HL-60 (cell line): Measurements from ENCODE around the gene TMEM253.

ENCODE experiments used
- DNase-seq, 2 experiments: peaks; one replicate each; pipeline ENCODE4 v3.0.0-alpha.2; 2010 to 2020; ENCODE audit warnings: low read depth in 1 of 2, low spot score in 1 of 2
- H3K27ac ChIP-seq: fragments of 250-450 bp; sonication (Bioruptor Pico); replicated peaks from 2 replicates; pipeline ENCODE4 v1.5.1; 2020; ENCODE audit warnings: mild to moderate bottlenecking, moderate library complexity
- H3K27me3 ChIP-seq: fragments of 250-450 bp; sonication (Bioruptor Pico); 2 replicates; pipeline ENCODE4 v1.5.1; 2021; ENCODE audit warnings: mild to moderate bottlenecking, moderate library complexity; ENCODE audit not compliant: insufficient read depth, poor library complexity, severe bottlenecking
- H3K4me3 ChIP-seq: replicated peaks from 2 replicates; pipeline ENCODE4 v1.5.1; 2011; ENCODE audit warnings: mild to moderate bottlenecking, control low read depth, low read length; ENCODE audit not compliant: insufficient read depth
- CTCF ChIP-seq: IDR thresholded peaks from one replicate; pipeline ENCODE4 v1.5.1; 2011; ENCODE audit warnings: low read length, control low read depth, inconsistent platforms; ENCODE audit not compliant: insufficient read depth
- GABPA ChIP-seq: IDR thresholded peaks from 2 replicates; pipeline ENCODE4 v1.6.1; 2012; ENCODE audit warnings: low read depth
- POLR2AphosphoS5 ChIP-seq: IDR thresholded peaks from 2 replicates; pipeline ENCODE4 v1.6.1; 2012; ENCODE audit warnings: low read depth
- SPI1 ChIP-seq: IDR thresholded peaks from 2 replicates; pipeline ENCODE4 v1.6.1; 2012; ENCODE audit warnings: low read depth, mild to moderate bottlenecking, borderline replicate concordance
- TF ChIP-seq, protein P1 (sequence below): IDR thresholded peaks from 2 replicates; pipeline ENCODE4 v1.6.1; 2012; ENCODE audit warnings: low read depth; ENCODE audit not compliant: insufficient replicate concordance

The TMEM253 gene

DNA sequence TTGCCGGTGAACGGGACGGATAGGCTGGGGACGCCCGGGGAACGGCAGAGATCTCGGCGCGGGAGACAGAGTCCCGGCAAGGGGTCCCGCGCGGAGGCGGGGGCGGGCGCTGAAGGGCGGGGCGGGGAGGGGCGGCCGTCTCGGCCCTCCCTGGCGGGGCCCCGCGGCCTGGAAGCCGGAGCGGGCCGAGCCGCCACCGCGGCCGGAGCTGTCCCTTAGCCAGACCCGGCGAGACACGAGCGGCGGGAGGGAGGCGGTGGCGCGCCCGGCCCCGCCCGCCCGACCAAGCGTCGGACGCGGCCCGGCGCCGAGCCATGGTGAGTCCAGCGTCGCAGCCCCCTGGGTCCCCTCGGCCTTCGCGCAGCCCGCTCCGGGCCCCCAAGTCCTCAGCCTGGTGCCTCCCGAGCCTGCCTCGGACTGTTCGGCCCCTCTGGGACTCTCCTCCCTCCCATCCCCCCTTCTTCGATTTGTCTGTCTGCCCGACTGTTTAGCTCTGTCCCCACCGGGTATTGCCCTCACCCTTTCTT, 30.7 kb upstream of the TMEM253 start, which contains the start of gene ARHGEF40:
ARHGEF40 (plus strand) TSS at position 222 of the 527 bp plus-strand sequence; CDS start at position 315, 93 bp downstream.
- no peak for DNase-seq
- Histone ChIP-seq H3K4me3 (peak within 1 kb of the TSS; percentile 77), H3K27me3 (no peaks in the 10 kb centered on the region), H3K27ac (peak within 1 kb of the TSS; percentile 89)
- TF ChIP-seq SPI1 (no peak), GABPA (no peak), CTCF (no peak), POLR2AphosphoS5 (no peak; the same call in 1 of the 2 replicates)
- TF ChIP-seq, protein P1, sequence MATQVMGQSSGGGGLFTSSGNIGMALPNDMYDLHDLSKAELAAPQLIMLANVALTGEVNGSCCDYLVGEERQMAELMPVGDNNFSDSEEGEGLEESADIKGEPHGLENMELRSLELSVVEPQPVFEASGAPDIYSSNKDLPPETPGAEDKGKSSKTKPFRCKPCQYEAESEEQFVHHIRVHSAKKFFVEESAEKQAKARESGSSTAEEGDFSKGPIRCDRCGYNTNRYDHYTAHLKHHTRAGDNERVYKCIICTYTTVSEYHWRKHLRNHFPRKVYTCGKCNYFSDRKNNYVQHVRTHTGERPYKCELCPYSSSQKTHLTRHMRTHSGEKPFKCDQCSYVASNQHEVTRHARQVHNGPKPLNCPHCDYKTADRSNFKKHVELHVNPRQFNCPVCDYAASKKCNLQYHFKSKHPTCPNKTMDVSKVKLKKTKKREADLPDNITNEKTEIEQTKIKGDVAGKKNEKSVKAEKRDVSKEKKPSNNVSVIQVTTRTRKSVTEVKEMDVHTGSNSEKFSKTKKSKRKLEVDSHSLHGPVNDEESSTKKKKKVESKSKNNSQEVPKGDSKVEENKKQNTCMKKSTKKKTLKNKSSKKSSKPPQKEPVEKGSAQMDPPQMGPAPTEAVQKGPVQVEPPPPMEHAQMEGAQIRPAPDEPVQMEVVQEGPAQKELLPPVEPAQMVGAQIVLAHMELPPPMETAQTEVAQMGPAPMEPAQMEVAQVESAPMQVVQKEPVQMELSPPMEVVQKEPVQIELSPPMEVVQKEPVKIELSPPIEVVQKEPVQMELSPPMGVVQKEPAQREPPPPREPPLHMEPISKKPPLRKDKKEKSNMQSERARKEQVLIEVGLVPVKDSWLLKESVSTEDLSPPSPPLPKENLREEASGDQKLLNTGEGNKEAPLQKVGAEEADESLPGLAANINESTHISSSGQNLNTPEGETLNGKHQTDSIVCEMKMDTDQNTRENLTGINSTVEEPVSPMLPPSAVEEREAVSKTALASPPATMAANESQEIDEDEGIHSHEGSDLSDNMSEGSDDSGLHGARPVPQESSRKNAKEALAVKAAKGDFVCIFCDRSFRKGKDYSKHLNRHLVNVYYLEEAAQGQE, result no peak

GRCh38 chr14:21070610-21071224, 30.1 kb upstream of the TMEM253 start:
- peak; percentile 49 to 77 for DNase-seq
- Histone ChIP-seq H3K4me3 (peak overlapping the region; percentile 77), H3K27me3 (no peaks in the 10 kb centered on the region), H3K27ac (peak overlapping the region; percentile 89)
- TF ChIP-seq, protein P1, result peak; percentile 24
- TF ChIP-seq CTCF, result no peak

GRCh38 chr14:21071225-21072030, 29.4 kb upstream of the TMEM253 start:
- Histone ChIP-seq H3K4me3 (peak overlapping the region; percentile 77), H3K27me3 (no peaks in the 10 kb centered on the region), H3K27ac (peak overlapping the region; percentile 89)
- TF ChIP-seq, protein P1, result no peak
- TF ChIP-seq SPI1 (peak; percentile 98), POLR2AphosphoS5 (peak; percentile 46), CTCF (no peak)
- DNase-seq, result peak; percentile 94 to 96
